ENCODE data around the gene ODF4.
"Not testable (repeated sequence)": the region's sequence is repeated elsewhere in the genome, so short reads cannot be mapped to it uniquely, and the experiment has no call there.

The ODF4 gene

DNA sequence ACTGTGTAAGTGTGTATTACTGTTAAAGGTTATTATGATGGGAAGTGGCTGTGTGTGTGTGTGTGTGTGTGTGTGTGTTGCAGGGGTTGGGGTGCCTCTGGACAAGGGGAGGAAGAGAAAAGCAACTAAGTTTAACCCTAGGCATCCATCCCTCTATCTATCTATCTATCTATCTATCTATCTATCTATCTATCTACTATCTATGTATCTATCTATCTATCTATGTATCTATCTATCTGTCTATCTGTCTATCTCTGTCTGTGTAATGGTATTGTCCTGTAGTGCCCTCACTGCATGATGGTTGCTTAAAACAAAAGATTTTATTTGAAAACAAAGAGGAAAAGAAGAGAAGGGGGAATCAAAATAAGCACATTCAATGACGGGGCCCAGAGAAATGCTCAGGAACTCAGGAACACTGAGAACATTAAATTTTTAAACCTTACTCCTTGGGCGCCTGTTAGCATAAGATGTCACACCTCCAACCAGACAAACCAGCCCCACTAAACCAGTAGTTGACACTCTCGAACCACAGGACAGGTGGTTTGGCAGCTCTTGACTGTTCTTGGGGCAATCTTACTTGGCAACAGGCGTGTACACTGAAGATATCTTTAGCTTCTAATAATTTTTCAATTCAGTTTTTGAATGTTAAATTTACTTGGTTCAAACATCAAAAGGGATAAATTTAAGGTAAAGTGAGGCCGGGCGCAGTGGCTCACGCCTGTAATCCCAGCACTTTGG is 48.4 kb downstream of the ODF4 start:
- no peak for TF ChIP-seq ZNF274 (IDR thresholded peaks at IDR 0.05; ENCODE audit: low read depth, low read length)
- no peak overlapping the region for H3K4me3 ChIP-seq (ENCODE audit: low read length)

DNA sequence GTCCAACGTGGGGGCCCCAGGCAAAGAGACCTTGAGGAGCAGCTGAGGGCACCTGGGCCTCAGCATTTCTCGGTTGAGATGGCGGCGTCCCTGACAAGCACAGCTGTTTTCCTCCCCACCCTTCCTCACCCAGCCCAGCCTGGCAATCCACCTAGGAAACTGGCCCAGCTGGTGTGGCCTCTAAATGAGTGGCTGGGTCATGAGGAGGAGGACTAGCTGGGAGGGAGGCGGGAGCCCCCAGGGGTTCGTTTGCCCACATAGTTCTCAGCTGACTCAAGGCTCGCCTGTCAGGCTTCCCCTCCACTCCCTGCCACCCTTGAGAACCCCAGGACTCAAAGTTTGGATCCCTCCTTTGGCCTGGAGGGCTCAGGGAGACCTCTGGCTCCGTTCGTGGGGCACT is 52.1 kb downstream of the ODF4 start:
- H3K4me3 ChIP-seq (ENCODE audit: low read length), result no peak overlapping the region
- no peak for TF ChIP-seq ZNF274 (IDR thresholded peaks at IDR 0.05; ENCODE audit: low read depth, low read length)

DNA sequence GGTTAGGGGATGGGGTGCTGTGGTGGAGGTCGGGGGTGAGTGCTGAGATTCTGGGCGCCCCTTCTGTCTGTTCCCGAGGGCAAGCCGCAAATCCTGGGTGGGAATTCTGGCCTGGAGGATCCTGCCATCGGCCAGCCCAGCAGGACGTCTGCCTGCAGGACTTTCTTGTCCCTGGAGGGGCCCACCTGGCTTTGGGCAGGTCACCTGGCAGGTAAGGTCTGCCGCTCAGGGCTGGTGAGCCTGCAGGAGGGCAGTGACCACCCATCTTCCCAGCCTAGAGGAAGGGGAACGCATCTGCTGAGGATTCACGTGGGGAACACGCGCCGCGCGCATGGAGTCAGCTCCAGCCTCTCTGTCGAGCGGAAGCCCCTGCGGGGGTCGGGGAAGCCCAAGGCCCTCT is 52.6 kb downstream of the ODF4 start:
- TF ChIP-seq ZNF274 (IDR thresholded peaks at IDR 0.05; ENCODE audit: low read depth, low read length), result no peak
- no peak overlapping the region for H3K4me3 ChIP-seq (ENCODE audit: low read length)

DNA sequence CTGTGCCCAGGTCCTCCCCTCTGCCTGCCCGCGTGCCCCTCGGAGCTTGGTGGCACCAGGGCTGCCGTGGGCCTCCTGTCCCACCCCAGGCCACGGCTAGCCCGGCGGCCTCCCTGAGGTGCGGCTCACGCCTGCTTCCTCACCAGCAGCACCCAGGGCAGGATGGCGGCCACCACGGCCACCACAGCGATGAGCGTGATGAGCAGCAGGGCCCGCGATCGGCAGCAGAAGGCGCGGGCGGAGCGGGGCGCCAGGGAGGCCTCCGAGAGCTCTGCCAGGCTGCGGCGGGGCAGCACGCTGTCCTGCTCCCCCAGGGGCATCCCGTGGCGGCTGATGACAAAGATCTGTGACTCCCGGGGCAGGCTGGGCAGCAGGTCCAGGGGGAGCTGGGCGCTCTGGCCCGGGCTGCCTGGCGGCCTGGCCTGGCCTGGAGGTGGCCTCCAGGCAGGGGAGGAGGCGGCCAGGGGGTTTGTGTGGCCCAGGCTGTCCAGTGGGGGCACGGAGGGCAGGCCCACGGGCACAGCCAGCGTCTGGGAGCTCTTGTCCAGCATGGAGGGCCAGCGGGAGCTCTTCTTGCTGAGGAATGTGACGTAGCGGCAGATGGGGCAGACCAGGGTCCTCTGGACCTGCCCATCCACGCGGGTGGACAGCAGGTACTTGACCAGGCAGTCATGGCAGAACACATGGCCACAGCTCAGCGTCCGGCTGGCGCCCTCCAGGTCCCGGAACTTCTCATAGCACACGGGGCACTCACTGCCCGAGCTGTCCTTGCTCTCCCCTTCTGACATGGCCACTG is 53.2 kb downstream of the ODF4 start:
- TF ChIP-seq ZNF274 (IDR thresholded peaks at IDR 0.05; ENCODE audit: low read depth, low read length), result no peak
- H3K4me3 ChIP-seq (ENCODE audit: low read length), result no peak overlapping the region

DNA sequence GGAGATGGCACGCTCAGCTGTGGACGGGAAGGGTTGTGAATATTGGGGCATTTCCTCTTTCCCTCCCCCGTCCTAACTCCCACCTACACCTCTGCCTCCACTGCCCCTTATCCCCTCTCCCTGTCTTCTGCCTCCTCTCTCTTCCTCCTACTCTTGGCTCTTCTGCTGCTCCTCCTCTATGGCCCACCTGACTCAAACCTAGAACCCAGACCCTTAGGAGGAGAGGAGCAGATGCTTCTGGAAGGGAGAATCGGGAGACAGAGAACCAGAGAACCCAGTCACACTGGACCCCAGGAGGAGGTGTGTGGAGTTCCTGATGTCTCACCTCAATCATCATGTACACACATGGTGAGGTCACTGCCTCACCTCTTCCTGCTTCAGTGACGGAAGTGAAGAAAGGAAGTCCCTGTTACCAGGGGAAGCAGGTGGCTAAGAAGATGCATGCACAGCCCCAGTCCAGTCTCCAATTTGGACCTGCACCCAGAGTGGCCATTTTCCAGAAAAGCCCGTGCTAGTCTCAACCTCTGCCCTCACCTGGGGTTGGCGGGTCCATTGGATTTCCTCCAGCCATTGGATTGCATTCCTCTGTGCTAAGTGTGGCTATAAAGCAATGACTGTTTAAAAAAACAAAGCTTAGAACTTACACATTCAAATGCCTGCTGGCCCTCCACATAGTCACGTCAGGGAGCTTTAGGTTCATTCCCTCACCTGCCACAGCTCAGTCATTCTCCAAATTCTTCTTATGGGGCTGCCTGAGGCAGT is 54.0 kb downstream of the ODF4 start:
- H3K4me3 ChIP-seq (ENCODE audit: low read length), result no peak overlapping the region

DNA sequence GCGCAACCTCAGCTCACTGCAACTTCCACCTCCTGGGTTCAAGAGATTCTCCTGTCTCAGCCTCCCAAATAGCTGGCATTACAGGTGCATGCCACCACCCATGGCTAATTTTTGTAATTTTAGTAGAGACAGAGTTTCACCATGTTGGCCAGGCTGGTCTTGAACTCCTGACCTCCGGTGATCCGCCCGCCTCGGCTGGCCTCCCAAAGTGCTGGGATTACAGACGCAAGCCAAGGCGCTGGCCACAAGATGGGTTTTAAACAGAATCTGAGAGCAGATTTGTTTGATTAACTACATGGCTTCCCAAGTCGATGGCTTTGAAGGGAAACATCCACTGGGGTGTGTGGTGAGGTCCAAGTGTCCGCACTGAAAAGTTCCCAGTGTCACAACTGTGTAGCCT is 54.9 kb downstream of the ODF4 start:
- H3K4me3 ChIP-seq (ENCODE audit: low read length), result not testable (repeated sequence)

More for the DNA sequence above, 54.0 kb downstream of the ODF4 start:
- no peak for TF ChIP-seq ZNF274 (IDR thresholded peaks at IDR 0.05; ENCODE audit: low read depth, low read length)

All from GM08714 (cell line).